GM18520 (cell line): ENCODE measurements around the gene KLHL29.

ENCODE experiments used
- ATAC-seq: cut with Tn5 transposase; IDR thresholded peaks from one replicate; pipeline ENCODE4 v1.9.1; 2021; ENCODE audit not compliant: unreplicated experiment

KLHL29 gene

GRCh38 chr2:23446916-23447315 is 61.9 kb downstream of the KLHL29 start:
- ATAC-seq, result no peak

- ATAC-seq, result no peak
These were observed 62.4 kb downstream of the KLHL29 start for GRCh38 chr2:23447405-23447804.

- ATAC-seq, result no peak
These were observed 63.9 kb downstream of the KLHL29 start for GRCh38 chr2:23448906-23449305.

DNA sequence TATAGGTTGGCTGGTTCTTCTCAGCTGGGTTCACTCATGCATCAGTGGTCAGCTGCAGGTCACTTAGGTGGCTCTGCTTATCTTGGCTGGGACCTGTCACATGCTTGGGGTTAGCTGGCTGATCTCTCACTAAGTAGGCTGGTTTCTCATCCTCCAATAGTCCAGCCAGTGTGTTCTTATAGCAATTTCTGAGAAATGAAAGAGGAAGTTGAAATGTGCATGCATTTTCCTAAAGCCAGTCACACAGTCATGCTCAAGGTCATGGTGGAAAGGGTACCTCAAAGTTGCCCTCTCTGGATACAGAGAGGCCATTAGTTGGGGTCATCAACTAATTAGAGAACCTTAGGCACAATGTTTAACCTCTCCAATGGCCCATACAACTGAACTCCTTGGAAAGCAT is 64.4 kb downstream of the KLHL29 start:
- peak; percentile 54 for ATAC-seq

DNA sequence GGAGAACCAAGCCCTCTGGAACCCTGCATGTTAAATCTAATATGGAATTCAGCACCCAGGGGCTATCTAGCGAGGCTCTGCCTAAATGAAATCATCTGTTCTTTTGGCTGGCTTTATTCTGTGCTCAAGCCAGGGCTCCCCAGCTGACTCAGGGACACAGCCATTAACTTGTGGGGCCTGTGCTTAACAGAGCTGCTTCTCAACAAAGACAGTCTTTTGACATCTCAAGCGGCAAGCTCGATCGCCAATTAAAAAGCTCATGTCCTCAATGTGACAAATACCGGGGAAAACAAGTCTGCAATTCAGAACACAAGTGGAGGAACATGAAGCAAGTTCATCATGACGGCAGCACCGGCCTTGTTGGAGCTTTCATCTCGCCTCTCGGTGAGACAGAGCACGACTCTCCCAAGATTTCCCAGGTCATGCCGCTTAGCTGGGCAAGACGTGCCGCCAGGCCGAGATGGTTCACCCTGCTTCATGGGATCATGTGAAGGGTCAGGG is 64.9 kb downstream of the KLHL29 start:
- no peak for ATAC-seq

- no peak for ATAC-seq
These were observed 67.4 kb downstream of the KLHL29 start for GRCh38 chr2:23452372-23452771.

- no peak for ATAC-seq
These were observed 68.0 kb downstream of the KLHL29 start for GRCh38 chr2:23452853-23453420.

DNA sequence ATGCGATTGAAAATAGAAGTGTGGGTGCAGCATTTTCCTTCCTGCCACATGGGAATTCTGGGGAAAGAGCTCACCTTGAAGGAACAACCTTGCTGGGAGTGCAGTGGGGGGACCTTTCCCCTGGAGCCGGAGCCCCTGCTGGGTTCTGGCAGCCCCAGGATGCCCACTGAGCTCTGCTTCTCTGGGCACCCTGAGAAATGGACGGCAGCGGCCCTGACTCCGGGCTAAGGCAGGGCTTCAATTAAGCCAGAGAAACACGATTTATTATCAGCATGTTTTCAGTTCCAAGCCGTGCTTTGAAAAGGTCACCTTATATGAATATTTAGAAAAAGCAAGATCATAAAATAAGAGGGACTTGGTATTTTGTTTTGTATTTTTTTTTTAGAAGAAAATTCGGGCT is 68.5 kb downstream of the KLHL29 start:
- ATAC-seq, result no peak

DNA sequence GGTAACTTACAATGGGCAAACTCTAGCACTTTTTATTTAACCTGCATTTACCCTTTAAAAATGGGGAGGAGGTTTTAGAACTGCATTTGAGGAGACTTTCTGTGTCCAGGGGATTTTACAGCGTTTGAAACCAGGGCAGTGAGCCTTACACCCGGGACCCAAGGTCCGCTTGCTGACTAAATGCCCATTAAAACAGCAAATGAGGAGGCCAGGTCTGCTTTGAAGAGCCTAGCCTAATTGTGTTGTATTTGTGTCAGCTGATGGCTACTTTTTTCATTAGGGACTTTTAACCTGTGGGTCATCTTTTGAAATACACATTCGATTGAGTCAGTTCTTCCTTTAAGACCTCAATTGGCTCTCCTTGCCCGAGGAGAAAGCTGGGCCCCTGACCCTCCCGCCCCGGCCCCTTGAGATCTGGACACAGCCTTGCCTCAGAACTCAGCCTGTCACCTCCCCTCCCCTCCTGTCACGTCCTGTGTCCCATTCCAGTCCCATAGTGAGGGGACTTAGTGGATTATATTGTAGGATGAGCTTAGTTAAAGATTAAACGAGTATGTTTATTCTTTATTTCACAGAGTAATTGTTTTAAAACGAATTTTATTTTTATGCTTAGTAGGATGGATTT is 69.0 kb downstream of the KLHL29 start:
- ATAC-seq, result no peak

DNA sequence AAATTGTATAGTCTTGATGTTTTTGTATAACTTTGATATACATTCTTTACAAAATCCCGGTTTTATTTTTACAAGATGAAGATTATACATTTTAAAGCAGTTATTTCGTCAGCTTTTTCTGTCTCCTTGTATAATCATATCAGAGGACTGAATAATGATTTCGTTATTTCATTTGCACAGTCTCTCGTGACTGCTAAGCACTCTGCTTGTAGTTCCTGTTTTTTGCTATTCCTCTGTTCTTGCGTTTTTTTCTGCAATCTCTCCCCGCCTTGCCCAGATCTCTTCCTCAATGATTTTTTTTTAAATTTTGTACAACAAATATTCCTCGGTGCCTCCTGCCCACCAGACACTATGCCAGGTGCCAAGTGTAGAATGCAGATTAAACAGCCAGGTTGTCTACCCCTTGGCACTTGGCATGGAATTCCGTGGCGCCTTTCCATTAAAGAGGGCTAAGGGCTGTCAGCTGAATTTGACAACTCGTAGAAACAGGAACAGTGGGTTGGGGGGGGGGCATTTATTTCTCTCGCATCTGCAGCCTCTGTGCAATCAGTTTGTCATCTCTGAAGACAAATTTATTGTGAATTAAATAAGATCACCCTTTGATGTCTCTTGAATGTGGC is 69.6 kb downstream of the KLHL29 start:
- no peak for ATAC-seq

DNA sequence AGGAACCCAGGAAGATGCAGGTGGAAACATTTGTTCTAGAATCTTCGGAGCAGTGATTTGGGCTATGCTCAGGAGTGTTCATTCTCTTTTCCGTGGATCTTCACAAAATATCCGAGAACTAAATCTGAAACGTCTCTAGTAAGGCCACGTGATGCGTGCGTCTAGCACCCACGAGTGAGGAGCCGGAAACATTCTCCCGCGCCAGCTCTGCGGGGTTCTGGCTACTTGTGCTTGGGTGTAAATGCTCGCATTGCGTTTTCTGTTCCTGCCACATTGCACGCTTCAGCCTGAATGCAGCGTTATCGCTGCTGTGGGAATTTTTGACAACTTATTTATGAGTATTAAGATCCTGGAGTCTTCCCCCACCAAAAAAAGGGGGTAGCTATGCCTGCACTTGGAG is 71.4 kb downstream of the KLHL29 start:
- ATAC-seq, result no peak

- ATAC-seq, result no peak
These were observed 72.1 kb downstream of the KLHL29 start for GRCh38 chr2:23456881-23457760.

DNA sequence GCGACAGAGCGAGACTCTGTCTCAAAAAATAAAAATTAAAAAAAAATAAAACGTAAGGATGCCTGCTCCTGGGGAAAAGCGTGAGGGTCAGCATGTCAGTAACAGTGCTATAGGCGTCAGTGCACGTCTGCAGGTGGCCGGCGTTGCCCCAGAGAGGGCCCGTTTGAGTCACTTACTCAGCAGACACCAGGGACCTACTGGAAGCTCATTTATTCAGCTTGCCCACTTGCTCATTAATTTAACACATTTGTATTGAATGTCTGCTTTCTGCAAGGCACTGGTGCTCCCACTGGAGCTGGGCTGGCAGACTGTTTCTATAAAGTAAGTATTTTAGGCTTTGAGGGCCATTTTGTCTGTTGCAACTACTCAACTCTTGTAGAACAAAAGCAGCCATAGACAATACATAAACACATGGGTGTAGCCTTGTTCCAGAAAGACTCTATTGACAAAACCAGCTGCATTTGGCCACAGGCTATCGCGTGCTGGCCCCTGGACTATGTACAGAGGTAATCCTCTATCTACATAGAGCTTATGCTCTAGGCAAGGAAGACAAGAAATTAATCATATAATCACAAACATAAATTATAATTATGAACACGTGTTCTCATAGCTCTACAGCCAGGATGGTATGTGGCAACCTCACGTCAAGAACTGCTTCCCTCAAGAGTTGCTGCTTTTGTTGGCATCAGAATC is 73.2 kb downstream of the KLHL29 start:
- ATAC-seq, result no peak

- ATAC-seq, result no peak
These were observed 74.1 kb downstream of the KLHL29 start for GRCh38 chr2:23459032-23459431.

DNA sequence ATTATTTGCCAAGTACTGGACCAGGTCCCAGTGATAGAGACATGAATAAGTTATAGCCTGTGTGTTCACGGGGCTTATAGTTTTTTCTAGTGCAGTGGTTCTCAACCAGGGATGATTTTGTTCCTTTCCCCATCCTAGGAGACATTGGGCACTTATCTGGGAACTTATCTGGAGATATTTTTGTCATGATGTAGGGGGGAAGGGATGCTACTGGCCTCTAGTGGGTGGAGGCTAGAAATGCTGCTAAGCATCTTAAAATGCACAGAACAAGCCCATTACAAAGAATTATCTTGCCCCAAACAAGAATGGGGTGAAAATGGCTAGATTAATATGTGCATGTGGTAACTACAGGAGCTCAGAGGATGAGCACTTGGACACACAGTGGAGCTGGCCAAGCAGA is 75.2 kb downstream of the KLHL29 start:
- ATAC-seq, result no peak

GRCh38 chr2:23460993-23461392 is 76.0 kb downstream of the KLHL29 start:
- ATAC-seq, result no peak

- no peak for ATAC-seq
These were observed 79.2 kb downstream of the KLHL29 start for GRCh38 chr2:23464156-23464555.

GRCh38 chr2:23464905-23465537 is 80.0 kb downstream of the KLHL29 start:
- no peak for ATAC-seq

DNA sequence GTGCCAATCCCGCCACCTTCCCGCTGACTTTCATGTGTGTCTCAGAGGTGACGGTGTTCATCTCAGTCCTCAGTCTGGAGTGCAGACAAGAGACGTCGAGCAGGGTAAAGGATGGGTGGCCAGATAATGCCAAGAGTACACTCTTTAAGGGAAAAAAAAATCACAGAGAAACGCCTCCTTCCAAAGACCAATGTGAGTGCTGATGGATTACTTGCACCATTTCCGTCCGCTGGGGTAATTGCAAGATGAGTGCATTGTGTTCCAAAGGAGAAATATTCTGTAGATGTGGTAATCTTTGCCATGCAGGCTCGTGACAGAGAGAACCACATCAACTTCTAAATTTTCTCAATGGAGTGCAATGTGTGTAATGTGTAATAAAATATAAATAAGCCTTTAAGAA is 81.0 kb downstream of the KLHL29 start:
- ATAC-seq, result no peak

DNA sequence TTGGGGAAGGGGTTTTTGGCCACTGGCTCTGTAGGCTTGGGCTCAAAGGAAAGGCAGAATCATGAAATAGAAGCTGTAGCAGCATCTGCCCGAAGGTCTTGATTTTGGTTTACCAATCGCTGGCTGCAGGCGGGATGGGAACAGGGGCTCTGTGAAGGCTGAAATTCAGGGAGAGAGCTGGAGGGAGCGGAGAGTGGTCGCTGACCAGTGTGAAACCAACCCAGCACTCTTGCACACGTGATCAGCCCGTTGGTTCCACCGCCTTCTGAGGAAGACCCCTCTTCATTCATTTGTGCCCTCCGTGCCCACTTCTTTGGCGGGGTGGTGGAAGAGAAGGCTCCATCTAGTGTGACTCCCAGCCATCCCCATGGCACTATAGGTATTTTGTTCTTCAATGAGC is 82.6 kb downstream of the KLHL29 start:
- ATAC-seq, result no peak
